GM18907 (cell line): ENCODE data around the gene F12.

Experiments used
- ATAC-seq: cut with Tn5 transposase; IDR thresholded peaks from one replicate; pipeline ENCODE4 v1.9.1; 2021; ENCODE audit warnings: mild to moderate bottlenecking, moderate library complexity; ENCODE audit not compliant: unreplicated experiment

F12 gene

DNA sequence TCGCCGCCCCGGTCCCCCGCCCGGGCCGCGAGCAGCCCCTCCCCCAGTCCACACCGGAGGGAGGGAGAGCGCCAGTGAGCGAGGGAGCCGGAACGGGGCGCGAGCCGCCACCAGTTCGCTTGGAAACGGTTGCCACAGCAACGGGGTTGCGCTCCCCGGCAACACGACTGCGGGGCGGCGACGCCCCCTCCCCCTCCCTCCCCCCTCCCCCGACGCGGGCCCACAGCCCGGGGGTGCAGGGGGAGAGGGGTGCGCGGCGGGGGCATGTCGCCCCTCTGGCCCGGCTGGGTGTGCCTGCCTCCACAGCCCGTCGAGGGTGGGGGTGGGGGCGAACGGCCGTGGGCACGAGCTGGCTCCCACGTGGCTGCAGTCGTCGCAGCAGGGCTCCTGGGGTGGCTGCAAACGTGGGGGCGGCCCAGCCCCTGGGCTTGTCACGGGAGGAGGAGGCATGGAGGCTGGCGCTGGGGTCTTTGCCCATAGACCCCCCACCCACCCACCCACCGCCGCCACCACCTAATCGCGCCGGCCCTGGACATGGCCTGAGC lies 37.8 kb upstream of the F12 start:
- ATAC-seq: peak; percentile 25

GRCh38 chr5:177446200-177447065 lies 37.1 kb upstream of the F12 start, which contains the start of gene PRR7:
PRR7 (plus strand) TSS chr5:177446814; CDS start chr5:177455068, 8,254 bp downstream.
- peak; percentile 40 for ATAC-seq

DNA sequence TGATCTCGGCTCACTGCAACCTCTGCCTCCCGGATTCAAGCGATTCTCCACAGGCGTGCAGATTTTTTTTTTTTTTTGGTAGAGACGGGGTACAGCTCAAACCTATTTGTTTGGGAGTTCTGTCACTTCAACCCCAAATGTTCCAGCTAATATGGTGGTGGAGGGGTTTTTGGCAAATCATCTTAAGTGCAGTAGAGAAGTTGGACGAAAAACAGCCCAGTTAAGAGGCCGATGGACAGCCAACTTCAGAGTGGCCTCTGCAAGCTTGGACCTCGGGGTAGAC lies 36.5 kb upstream of the F12 start:
- no peak for ATAC-seq

DNA sequence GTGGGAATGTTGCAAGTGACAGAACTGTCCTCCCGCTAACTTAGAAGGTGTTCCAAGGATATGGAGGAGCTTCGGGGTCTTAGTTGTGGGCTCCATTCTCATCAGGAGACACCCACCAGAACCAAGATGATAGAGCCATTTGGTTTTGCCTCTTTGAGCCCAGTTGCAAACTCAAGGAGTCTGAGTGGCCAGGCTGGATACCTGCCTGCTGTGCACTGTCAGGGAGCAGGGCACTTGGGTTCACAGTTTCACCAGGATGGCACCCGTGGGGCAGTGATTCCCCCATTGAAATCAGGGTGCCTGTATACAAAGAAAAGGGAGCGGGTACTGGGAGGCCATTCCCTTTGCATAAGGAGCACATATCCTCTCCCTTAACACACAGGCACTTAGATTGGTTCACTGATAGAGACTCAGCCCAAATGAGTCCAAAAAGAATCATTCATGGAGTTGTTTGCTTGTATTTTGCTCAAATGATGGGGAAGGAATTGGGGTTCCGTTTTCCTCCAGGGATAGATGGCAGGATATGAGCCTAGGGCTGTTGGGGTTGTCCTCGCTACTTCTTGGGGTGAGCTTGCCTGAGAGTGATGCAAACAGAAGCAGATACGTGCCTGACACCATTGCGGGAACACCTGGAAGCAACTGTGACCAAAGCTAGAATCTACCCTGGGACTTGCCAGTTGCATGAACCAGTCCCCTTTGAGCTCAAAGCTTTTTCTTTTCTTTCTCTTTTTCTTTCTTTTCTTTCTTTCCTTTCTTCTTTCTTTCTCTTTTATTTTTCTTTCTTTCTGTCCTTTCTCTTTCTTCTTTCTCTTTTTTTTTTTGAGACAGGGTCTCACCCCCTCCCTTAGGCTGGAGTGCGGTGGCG lies 35.9 kb upstream of the F12 start:
- no peak for ATAC-seq

DNA sequence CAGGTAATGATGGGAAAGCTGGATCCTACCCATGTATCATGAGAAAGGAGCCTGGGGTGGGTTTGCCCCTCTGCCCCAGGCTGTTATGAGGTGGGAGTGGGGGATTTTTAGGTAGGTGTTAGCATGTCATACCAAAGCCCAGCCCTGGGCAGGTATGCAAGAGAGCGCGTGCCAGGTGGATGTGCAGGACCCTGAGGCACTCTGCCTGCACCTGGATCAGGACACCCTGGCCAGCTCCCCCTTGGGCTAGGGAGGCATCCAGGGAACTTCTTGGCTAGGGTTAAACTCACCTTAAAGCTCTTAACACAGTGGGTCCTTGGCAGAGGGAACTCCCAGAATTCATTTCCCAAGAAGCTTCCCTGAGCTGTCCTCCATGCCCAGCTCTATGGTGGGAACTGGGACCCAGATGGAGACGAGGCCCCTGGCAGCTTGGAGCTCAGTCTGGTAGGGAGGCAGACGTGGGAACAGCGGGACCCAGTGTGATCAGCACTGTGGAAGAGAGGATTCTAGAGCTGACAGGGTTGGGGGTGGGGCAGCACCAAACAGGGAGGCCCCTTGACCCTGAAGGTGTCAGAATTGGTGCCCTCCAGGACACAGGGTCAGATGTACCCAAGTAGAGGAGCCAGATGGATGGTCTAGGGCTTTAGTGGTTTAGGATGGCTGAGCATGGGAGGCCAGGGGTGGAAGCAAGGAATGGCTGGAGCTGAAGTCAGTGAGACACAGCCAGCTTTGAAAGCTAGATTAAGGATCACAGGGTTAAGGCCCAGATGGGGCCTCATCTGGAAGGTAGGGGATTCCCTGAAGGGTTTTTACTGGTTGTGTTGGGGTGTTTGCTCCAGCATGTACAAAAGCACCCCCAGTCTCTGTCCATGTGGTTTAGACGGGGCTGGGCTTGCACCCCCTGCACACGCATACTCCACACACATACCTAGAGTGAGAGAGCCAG lies 35.0 kb upstream of the F12 start:
- ATAC-seq: no peak

- ATAC-seq: no peak
Observed at GRCh38 chr5:177443144-177443983, 34.0 kb upstream of the F12 start.

DNA sequence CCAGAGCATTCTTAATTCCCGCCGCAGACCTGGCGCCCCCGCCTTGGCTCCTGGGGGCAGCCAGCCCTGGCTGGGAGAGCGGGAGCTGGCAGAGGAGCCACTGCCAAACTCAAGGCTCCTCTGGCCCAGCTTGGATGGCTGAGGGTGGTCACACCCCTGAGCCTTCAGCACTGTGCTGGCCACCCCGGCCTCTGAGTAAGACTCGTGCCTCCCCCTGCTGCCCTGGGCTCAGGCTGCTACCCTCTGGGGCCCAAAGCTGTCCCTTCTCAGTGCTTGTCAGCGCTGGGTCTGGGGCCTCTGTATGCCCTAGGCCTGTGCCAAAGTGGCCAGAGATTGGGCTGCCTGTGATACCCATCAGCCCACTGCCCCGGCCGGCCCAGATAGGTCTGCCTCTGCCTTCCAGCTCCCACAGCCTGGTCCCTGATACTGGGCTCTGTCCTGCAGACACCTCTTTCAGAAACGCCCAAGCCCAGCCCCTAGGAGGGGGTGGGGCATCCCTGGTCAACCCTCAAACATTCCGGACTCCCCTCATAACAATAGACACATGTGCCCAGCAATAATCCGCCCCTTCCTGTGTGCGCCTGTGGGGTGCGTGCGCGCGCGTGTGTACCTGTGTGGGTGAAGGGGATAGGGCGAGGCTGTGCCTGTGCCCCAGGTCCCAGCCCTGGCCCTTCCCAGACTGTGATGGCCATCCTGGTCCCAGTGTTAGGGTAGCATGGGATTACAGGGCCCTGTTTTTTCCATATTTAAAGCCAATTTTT lies 32.9 kb upstream of the F12 start:
- no peak for ATAC-seq

GRCh38 chr5:177440990-177441780 lies 31.8 kb upstream of the F12 start:
- no peak for ATAC-seq

DNA sequence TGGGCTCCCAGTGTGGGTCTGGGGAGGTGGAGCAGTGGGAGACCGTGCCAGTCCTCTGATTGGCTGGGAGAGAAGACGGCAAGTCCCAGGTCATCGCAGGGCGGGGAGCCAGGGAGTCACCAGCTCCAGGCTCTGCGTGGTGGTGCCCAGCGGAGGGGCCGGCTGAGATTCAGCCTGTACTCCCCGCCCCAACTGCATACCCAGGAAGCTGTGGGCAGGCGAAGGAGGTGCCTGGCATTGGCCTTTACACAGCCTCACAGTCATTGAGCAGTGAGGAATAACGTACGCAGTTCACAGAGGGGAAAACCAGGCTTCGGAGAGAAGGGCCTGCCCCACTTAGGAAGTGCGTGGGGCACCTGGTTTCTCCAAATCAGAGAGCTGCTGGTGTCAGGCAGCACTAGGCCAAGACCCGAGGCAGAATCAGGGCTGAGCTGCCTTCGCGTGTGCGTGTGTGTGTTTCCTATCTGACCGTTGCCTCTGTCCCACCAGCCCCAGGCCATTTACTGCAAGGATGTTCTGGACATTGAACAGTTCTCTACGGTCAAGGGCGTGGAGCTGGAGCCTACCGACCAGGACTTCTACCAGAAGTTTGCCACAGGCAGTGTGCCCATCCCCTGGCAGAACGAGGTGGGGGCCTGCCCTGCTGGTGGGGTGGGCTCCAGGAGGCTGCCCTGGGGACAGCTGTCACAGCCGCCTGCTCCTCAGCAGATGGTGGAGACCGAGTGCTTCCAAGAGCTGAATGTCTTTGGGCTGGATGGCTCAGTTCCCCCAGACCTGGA lies 31.0 kb upstream of the F12 start:
- ATAC-seq: no peak

DNA sequence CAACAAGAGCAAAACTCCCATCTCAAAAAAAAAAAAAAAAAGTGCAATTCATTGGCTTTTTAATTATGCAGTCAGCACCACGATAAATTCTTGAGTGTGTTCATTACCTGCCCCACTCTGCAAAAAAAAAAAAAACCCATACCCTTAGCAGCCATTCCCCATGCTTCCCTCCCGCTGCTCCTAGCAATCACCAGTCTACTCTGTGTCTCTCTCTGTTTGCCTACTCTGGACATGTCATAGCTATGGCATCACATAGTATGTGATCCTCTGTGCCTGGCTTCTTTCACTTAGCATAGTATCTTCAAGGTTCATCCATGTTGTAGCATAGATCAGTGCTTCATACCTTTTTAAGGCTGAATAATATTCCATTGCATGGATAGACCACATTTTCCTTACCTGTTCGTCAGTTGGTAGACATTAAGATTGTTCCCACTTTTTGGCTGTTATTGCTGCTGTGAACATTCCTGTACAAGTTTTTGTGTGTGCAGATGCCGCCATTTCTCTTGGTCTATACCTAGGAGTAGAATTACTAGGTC lies 30.2 kb upstream of the F12 start:
- ATAC-seq: no peak

DNA sequence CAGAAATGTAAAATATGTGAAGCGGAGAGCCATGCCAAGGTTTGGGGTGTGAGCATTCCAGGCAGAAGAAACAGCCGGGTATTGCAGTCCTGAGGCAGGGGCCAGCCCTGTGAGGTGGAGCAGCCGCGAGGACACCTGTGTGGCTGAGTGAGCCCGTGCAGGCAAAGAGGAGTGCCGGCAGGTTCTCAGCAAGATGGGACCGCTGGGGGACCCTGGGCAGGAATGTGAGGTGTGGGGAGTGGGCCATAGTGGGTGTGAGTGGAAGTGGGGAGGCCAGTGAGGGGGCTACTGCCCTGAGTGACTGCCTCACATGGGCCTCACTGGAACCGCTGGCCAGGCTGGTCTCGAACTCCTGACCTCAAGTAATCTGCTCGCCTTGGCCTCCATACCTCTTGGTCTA lies 29.1 kb upstream of the F12 start:
- ATAC-seq: no peak

DNA sequence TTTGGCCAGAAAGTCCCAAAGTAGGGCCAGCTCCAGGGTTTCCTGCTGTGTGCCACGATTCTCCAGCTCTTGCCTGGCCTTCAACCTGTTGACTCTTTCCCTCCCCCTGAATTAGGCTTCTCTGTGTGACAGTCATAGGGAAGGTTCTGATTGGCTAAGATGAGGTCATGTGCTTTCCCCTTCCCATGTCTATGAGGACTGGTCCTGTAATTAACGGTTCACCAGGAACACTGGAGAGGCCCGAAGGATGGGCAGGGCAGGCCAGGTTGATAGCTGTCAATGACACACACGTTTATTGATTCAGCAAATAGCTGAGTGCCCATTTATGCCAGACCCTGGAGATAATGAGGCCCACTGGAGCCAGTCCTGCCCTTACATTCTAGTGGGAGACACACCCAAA lies 28.3 kb upstream of the F12 start:
- ATAC-seq: no peak

GRCh38 chr5:177435847-177436536 lies 26.6 kb upstream of the F12 start:
- no peak for ATAC-seq

DNA sequence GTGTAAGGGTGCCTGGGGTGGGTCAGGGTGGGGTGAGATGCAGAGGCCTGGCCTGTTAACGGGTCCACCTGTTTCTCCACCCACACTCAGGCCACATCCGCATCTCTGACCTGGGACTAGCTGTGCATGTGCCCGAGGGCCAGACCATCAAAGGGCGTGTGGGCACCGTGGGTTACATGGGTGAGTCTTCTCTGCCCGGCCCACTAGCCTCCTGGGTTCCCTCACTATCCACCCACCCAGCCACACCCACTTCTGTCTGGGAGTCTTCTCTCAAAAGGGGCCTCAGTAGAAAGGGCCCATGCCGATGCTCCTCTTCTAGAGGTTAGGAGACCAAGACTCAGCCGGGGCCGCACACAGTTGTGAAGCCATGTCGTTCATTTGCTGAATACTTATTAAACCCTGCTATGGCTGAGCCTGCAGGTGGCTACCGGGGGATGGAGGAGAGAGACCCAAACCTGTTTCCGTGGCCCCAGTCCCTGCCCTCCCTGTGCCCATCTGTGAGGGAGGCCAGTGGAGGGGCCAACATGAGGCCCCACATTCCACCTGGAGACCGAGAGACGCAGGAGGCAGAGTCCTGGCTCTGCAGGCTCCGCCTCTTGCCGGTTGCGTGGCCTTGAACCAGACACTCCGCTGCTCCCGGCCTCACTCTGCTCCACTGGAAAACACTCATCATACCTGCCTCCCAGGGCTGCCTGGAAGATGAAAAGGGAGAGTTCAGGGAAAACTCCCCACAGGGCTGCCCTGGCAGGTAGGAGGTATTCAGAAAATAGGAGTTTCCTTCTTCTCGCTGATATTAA lies 25.8 kb upstream of the F12 start:
- ATAC-seq: no peak

DNA sequence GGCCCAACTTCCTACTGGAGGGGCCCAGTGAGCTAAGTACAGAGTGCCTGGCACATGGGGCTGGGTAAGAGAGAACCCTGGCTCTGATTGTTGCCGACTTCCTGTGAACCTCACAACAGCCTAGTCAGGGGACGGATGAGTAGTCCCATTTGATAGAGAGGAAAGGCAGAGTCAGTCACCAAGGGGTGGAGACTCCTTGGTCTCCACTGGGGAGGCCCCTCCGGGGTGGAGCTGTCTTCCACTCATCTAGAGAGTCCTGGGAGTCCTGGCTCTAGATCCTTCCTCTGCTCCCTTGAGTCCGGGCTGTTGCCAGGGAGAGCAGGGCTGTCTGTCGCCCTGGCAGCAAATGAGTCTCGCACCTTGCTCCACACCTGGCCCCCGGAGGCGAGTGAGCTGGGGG lies 25.1 kb upstream of the F12 start:
- no peak for ATAC-seq

GRCh38 chr5:177433658-177434217 lies 24.4 kb upstream of the F12 start:
- no peak for ATAC-seq
